Nephron progenitor cell (in vitro differentiated cells): ENCODE measurements around the gene SULF2.

Experiments used
- DNase-seq: peaks from one replicate; pipeline ENCODE4 v3.0.0; 2021
- H3K27ac Mint-ChIP-seq: 2 replicates; pipeline ENCODE4 v1.8.0; 2021; ENCODE audit warnings: mild to moderate bottlenecking, moderate library complexity, mixed read lengths
- H3K27me3 Mint-ChIP-seq: 2 replicates; pipeline ENCODE4 v1.8.0; 2021; ENCODE audit warnings: mild to moderate bottlenecking, low read depth, mixed read lengths; ENCODE audit not compliant: poor library complexity
- H3K36me3 Mint-ChIP-seq: 2 replicates; pipeline ENCODE4 v1.8.0; 2021; ENCODE audit warnings: low read depth, mixed read lengths
- H3K4me1 Mint-ChIP-seq: 2 replicates; pipeline ENCODE4 v1.8.0; 2021; ENCODE audit warnings: mixed read lengths
- H3K4me3 Mint-ChIP-seq: 2 replicates; pipeline ENCODE4 v1.8.0; 2021; ENCODE audit warnings: mild to moderate bottlenecking, moderate library complexity, mixed read lengths
- H3K9me3 Mint-ChIP-seq: 2 replicates; pipeline ENCODE4 v1.8.0; 2021; ENCODE audit warnings: mild to moderate bottlenecking, moderate library complexity, mixed read lengths
- CTCF ChIP-seq: fragments of 200-600 bp; sonication (generic); IDR thresholded peaks from 2 replicates; pipeline ENCODE4 v1.5.0; 2021; ENCODE audit warnings: antibody characterized with exemption

The SULF2 gene

DNA sequence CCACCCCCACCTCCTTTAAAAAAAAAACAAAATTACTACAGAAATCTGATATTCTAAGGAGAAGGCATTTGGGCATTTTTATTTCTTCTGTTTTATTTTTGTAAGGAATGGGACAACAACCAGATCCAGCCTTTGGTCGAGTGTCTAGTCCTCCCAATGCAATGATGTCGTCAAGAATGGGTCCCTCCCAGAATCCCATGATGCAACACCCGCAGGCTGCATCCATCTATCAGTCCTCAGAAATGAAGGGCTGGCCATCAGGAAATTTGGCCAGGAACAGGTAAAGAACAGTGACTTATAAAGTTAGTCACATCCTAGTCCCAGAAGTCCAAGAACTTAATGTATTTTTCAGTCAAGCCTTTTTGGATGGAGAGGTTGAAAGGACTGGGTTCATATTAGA is 133.0 kb downstream of the SULF2 start:
- Mint-ChIP-seq H3K9me3 (no peaks in the 10 kb centered on the region), H3K4me3 (no peak overlapping the region), H3K36me3 (peaks cover 50% of the 10 kb centered on the region)

GRCh38 chr20:47648943-47649342 is 136.3 kb downstream of the SULF2 start:
- peaks cover 24% of the 10 kb centered on the region for H3K4me1 Mint-ChIP-seq
- H3K9me3 Mint-ChIP-seq = no peaks in the 10 kb centered on the region
- no peaks in the 10 kb centered on the region for H3K27me3 Mint-ChIP-seq
- peaks cover 56% of the 10 kb centered on the region for H3K36me3 Mint-ChIP-seq
- no peak for TF ChIP-seq CTCF
- no peak overlapping the region for H3K4me3 Mint-ChIP-seq
- no peak for DNase-seq
- H3K27ac Mint-ChIP-seq = peak overlapping the region; percentile 54

More for the DNA sequence above, 133.0 kb downstream of the SULF2 start:
- no peak for DNase-seq
- Mint-ChIP-seq H3K27ac (peak overlapping the region; percentile 52), H3K27me3 (no peaks in the 10 kb centered on the region), H3K4me1 (peaks cover 16% of the 10 kb centered on the region)
- no peak for TF ChIP-seq CTCF

DNA sequence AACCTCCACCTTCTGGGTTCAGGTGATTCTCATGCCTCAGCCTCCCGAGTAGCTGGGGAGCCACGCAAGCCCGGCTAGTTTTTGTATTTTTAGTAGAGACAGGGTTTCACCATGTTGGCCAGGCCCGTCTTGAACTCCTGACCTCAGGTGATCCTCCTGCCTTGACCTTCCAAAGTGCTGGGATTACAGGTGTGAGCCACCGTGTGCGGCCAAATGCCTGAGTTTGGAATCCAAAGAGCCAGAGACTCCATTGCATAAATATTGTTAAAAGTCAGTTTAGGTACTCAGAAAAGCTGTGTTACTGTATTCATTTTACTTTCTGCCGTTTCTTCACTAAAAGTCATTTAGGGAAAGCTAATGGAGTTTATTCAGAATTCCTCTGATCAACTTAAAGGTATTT is 137.3 kb downstream of the SULF2 start:
- TF ChIP-seq CTCF = no peak
- Mint-ChIP-seq H3K27me3 (no peaks in the 10 kb centered on the region), H3K27ac (no peak overlapping the region), H3K36me3 (peaks cover 60% of the 10 kb centered on the region), H3K4me1 (peaks cover 29% of the 10 kb centered on the region), H3K9me3 (no peaks in the 10 kb centered on the region), H3K4me3 (no peak overlapping the region)
- no peak for DNase-seq

DNA sequence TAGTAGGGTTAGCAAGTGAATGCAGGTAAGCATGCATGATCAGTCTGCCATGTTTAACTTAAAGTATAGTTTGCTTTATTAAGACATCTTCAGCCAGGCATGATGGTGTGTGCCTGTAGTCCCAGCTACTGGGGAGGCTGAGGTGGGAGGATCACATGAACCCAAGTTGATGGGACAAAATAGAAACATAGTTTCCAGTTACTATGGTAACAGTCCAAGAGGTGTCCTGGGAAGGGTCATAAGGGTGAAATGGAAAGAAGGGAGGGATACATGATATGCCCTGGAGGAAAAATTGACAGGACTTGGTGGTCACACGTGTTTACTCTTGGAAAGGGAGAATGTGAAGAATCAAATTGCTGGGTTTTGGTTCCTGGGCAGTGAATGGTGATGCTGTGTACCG is 139.6 kb downstream of the SULF2 start:
- Mint-ChIP-seq H3K27ac (no peak overlapping the region), H3K9me3 (no peaks in the 10 kb centered on the region), H3K27me3 (no peaks in the 10 kb centered on the region), H3K36me3 (peaks cover 68% of the 10 kb centered on the region), H3K4me1 (peaks cover 29% of the 10 kb centered on the region), H3K4me3 (no peak overlapping the region)
- no peak for TF ChIP-seq CTCF
- DNase-seq = no peak

GRCh38 chr20:47642624-47643023 is 142.7 kb downstream of the SULF2 start:
- Mint-ChIP-seq H3K27ac (no peak overlapping the region), H3K9me3 (no peaks in the 10 kb centered on the region), H3K4me3 (no peak overlapping the region), H3K27me3 (no peaks in the 10 kb centered on the region), H3K4me1 (peaks cover 28% of the 10 kb centered on the region), H3K36me3 (peaks cover 82% of the 10 kb centered on the region)
- DNase-seq = no peak
- TF ChIP-seq CTCF = no peak

DNA sequence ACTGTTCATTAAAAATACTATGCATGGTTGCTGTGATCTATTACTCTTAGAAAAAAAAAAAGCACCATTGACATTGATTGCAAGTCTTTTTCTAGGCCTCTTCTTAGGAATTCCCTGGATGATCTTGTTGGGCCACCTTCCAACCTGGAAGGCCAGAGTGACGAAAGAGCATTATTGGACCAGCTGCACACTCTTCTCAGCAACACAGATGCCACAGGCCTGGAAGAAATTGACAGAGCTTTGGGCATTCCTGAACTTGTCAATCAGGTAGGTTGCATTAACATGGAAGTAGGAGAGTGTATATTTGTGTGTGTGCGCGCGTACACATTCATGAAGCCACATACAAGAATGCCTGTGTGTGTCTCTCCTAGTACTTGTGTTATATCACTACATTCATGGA is 143.2 kb downstream of the SULF2 start:
- H3K9me3 Mint-ChIP-seq = no peaks in the 10 kb centered on the region
- H3K36me3 Mint-ChIP-seq = peaks cover 82% of the 10 kb centered on the region
- TF ChIP-seq CTCF = no peak
- no peak for DNase-seq
- H3K4me3 Mint-ChIP-seq = no peak overlapping the region
- no peak overlapping the region for H3K27ac Mint-ChIP-seq
- H3K4me1 Mint-ChIP-seq = peaks cover 28% of the 10 kb centered on the region
- no peaks in the 10 kb centered on the region for H3K27me3 Mint-ChIP-seq
